HG03439 (cell line): Measurements from ENCODE around the gene CYP27B1.

Experiments
- ATAC-seq: cut with Tn5 transposase; IDR thresholded peaks from one replicate; pipeline ENCODE4 v1.9.1; 2021; ENCODE audit warnings: mild to moderate bottlenecking, moderate library complexity; ENCODE audit not compliant: unreplicated experiment

CYP27B1 gene

DNA sequence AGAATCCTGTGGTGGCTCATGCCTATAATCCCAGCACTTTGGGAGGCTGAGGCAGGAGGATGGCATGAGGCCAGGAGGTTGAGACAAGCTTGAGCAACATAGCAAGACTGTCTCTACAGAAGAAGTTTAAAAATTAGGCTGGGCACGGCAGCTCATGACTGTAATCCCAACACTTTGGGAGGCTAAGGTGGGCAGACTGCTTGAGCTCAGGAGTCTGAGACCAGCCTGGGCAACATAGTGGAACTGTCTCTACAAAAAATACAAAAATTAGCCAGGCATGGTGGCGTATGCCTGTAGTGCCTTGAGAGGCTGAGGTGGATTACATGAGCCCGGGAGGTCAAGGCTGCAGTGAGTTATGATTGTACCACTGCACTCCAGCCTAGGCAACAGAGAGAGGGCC lies 998 bp upstream of the CYP27B1 start:
- no peak for ATAC-seq

GRCh38 chr12:57767305-57767698 lies 424 bp upstream of the CYP27B1 start:
- ATAC-seq: no peak

DNA sequence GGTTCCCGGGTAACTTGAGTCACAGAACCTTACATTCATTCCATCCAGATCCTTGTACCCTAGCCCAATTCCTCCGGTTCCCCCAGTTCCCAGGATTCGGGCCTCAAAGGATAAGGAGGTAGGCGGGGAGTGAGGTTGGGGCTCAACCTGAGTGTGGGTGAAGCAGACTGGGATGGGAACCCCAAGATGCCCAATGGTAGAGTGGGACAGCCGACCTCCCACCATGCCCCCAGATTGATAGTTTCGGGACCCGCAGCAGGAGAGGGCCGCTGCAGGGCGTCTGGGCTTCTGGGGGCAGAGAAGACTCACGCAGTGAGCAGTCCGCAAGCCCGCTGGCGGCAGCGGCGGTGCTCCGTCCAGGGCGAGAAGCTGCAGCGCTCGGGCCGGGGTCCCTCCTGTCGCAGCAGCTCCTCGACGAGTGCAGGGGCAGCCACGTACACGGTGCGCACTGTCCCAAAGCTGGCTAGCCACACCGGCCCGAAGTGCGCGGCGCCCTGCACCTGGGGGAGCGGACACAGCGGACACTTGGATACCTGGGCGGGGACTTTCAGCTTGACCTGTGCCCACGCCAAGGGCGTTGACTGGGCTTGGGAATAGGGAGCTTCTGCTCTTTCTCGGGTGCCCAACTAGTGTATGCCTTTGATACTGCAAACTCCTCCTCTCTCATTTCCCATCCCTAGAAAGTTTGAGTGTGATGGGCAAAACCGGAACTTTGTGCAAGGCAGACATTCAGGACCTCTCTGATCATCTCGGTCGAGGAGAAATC lies 997 bp downstream of the CYP27B1 start:
- no peak for ATAC-seq

GRCh38 chr12:57765003-57765697 lies 1.7 kb downstream of the CYP27B1 start:
- ATAC-seq: peak; percentile 63

- peak; percentile 5 for ATAC-seq
These were observed 2.2 kb downstream of the CYP27B1 start for GRCh38 chr12:57764662-57765002.

- no peak for ATAC-seq
These were observed 2.8 kb downstream of the CYP27B1 start for GRCh38 chr12:57763881-57764661.

DNA sequence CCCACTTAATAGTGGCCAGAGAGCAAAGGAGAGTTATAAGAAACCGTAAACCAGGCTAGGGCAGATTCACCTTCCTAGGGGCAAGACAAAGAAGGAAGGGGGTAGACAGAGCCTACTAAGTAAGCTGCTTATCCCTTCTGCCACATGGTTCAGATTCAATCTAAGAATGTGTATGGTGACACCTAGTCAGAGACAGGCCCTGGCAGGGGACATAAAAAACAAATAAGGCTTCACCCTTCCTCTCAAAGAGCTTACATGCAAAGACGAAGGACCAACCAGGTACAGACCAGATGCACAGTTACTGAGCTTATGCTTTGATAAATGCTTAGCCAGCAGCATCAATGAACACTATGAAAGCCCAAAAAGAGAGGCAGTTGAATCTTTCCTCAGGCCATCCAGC lies 4.4 kb downstream of the CYP27B1 start:
- no peak for ATAC-seq

DNA sequence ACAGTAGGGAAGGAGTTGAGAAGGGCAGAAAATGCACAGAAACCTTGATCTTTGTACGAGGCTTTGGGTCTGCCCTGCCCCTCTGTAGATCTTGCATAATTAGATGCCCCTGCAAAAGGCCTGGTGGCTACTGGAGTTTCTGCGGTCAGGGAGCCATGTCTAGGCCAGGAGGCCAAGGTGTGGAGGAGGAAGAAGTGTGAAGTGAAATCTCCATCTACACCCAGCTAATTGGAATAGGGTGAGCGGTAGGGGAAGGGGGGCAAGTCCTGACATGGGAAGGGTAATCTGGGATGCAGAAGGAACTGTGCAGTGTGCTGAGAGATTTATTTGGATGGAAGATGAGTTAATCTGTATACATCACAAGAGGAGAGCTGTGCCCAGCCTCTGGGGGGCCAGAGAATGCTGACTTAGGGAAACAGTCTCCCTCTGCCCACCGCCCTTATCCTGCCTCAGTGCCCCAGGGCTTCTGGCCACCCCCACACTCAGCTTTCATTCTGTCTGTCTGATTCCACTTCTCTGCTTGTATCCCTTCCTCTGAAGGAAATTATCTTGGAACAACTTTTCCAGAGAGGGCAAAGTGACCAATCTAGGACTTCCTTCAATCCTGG lies 5.4 kb downstream of the CYP27B1 start:
- ATAC-seq: no peak

DNA sequence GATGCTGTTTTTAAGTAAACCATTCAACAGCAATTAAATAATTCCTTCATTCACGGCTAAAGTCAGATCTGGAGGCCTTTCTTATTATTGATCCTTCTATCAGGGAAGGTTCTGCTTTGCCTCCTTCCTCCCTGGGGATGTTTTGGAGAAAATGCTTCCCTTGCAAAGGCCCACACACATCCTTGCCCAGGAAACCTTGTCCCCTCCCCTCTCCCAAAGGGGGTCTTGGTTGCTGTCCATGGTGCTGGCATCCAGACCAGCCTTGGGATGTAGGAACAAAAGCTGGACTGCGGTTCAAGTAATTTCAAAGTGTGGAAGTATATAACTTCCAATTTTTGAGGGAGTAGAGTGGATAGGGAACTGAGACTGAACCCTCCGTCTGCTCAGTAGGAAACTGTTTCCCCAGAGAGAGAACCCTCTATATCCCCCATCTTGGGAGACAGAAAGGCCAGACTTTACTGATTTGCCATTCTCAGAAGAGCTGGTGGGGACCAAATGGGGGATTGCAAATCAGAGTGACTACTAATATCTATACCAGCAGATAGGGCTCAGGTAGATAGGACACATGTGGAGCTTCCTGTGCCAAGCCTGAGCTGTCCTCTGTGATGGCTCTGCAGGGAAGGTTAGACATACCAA lies 6.4 kb downstream of the CYP27B1 start:
- ATAC-seq: no peak

DNA sequence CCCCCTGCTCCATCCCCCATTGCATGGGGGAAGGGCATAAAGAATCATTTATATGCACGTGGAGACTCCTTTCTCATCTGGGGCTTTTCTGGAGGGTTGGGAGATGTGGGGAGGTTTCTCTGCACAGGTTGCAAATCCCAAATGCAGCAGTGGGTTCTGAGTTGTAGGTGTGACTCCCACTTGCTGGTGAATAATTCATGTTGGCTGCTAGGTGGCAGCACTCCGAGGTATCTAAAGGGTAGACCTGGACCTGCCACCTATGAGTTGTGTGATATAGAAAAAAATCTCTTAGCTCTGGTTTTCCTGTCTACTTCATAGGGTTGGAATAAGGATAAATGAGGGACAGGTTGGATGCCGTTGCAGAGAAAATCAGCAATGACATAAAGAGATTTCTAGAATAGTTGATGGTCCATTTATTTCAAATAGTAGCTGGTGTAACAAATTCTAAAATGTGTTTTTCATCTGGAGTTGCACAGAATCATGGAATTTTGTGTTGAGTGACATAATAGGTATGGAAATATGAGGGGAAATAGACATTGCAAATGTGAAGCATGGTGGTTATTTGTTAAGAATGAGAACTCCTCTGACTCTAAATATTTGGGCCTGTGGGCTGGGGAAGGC lies 7.4 kb downstream of the CYP27B1 start:
- no peak for ATAC-seq

GRCh38 chr12:57758552-57759359 lies 8.1 kb downstream of the CYP27B1 start:
- ATAC-seq: no peak

DNA sequence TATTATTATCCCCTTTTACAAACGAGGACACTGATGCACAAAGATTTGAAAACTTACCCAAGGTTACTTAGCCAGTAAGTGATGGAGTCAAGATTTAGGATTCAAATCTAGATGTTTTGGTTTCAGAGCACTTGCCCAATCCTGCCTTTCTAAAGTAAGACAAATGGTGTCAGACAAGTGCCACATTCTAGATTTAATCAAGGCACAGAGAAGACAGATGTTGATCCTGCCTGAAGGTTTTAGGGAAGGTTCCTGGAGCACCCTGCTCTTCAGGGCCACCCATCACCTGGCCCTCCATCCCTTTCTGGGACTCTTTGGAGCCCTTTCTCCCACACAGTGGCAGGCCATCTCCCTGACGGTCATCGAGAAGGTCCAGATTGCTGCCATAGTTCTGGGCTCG lies 9.1 kb downstream of the CYP27B1 start:
- ATAC-seq: no peak

GRCh38 chr12:57756406-57757341 lies 10.2 kb downstream of the CYP27B1 start:
- ATAC-seq: no peak

- no peak for ATAC-seq
These were observed 11.2 kb downstream of the CYP27B1 start for GRCh38 chr12:57755454-57756372.

DNA sequence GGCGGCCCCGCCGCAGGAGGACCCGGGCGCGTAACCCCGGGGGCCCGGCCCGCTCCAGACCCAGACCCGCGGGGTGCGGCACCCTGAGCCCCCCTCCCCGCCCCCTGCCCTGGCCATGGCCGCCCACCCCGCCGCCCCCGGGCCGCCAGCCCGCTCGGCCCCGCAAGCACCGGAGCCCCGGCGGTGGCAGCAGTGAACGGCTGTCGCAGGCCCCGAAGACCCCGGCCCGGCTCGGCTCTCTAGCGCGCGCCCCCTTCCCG lies 11.8 kb downstream of the CYP27B1 start:
- no peak for ATAC-seq

DNA sequence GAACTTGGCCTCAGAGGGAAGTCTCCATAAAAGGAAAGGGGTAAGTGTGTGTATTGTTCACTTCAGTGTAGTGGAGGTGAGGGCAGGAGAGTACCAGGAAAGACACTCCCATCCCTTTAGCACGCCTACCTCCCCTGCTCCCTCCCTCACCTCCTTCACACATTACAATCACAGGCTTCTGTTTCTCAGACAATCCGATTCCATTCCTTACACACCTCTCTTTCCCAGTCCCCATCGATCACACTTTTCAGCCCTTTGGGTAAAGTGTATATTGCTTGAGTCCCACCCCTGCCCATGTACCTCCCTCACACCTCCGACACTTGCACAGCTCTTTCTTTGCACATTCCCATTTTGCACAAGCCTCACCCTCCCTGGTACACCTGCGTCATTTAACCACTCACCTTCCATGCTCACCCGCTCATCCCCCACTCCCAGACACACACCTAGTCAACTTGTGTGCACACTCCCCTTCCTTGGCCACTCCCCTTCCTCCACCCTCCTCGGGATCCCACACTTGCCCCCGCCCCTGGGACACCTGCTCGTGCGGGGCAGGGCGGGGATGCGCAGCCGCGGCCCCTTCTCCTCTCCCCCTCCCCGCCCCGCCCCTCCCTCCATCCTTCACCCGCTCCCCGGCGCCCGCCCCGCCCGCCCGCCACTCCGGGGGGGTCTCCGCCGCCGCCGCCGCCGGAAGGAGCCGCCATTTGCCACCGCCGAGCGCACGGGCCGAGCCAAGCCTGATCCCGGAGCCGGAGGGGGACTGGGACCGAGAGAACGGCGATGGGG lies 12.3 kb downstream of the CYP27B1 start, which contains the start of gene MARCHF9:
TSS of gene MARCHF9 (plus strand) at position 693 of the 783 bp plus-strand sequence. CDS start 426 bp downstream, outside the sequence.
- ATAC-seq: peak; percentile 16
